Measurements from ENCODE around the gene P3H1. TPM values are rescaled to one million over a fixed set of nuclear protein-coding genes. Genes with fewer than 3 reads are reported as not detected.
A peak's percentile ranks its signal among the peaks of the same experiment; 100 is the strongest.

Gene P3H1
- total RNA-seq, 1 experiment from 2014 or later: 27.9 TPM

GRCh38 chr1:42733415-42734200 is 33.2 kb downstream of the P3H1 start:
- BruUV-seq (replicated peaks): no TSS peak

DNA sequence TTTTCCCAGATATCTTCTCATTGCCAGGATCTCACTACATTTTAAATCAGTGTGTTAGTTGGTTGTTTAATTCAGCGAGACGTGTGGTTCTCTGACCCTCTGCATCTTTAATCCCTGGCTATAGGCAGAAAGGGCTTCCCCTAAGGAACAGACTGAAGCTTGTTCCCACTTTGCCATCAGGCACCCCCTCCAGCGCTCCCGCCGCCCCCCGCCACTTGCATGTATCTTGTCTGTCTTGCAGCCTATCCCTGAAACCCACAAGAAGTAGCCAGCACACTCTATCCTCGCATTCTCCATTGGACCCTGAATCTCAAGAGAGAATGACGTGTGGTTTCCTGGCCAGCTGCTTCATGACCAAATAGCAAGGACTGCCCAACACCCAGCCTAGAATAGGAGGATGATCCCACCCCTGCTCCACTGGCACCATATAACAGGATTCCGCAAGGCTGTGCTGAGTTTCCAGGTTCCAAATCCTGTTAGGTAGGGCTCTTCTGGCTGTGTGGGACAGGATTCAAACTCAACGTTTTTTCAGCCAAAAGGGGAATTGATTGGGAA is 34.6 kb downstream of the P3H1 start:
- H3K27me3 Mint-ChIP-seq (ENCODE audit: unreplicated experiment): no peaks in the 10 kb centered on the region
- H3K4me3 Mint-ChIP-seq (ENCODE audit: low read depth, unreplicated experiment): no peak overlapping the region
- BruUV-seq (replicated peaks): no TSS peak
- no peak overlapping the region for H3K27ac Mint-ChIP-seq (ENCODE audit: unreplicated experiment)
- intact Hi-C loops (cut with micrococcal nuclease; ENCODE audit: unreplicated experiment): no loop called here
- CTCF ChIA-PET: no interaction called here
- no peaks in the 10 kb centered on the region for H3K36me3 Mint-ChIP-seq (ENCODE audit: insufficient read depth, unreplicated experiment)
- H3K4me1 Mint-ChIP-seq (ENCODE audit: low read depth, unreplicated experiment): no peaks in the 10 kb centered on the region
- no peak for DNase-seq
- TF ChIP-seq CTCF (IDR thresholded peaks at IDR 0.05; ENCODE audit: unreplicated experiment): no peak
- no peaks in the 10 kb centered on the region for H3K9me3 Mint-ChIP-seq (ENCODE audit: low read depth, unreplicated experiment)

More at GRCh38 chr1:42733415-42734200, 33.2 kb downstream of the P3H1 start:
- no peak overlapping the region for H3K4me3 Mint-ChIP-seq (ENCODE audit: low read depth, unreplicated experiment)
- no peak overlapping the region for H3K27ac Mint-ChIP-seq (ENCODE audit: unreplicated experiment)
- no peaks in the 10 kb centered on the region for H3K4me1 Mint-ChIP-seq (ENCODE audit: low read depth, unreplicated experiment)
- TF ChIP-seq CTCF (IDR thresholded peaks at IDR 0.05; ENCODE audit: unreplicated experiment): no peak
- H3K36me3 Mint-ChIP-seq (ENCODE audit: insufficient read depth, unreplicated experiment): no peaks in the 10 kb centered on the region
- intact Hi-C loops (cut with micrococcal nuclease; ENCODE audit: unreplicated experiment): no loop called here
- H3K27me3 Mint-ChIP-seq (ENCODE audit: unreplicated experiment): no peaks in the 10 kb centered on the region
- no peak for DNase-seq
- CTCF ChIA-PET: no interaction called here
- no peaks in the 10 kb centered on the region for H3K9me3 Mint-ChIP-seq (ENCODE audit: low read depth, unreplicated experiment)

GRCh38 chr1:42731585-42731984 is 35.2 kb downstream of the P3H1 start:
- CTCF ChIA-PET: interaction anchor here (0.7 kb wide), 1 partner anchor 17 kb away, joined by 3 read pairs; no protein-coding TSS in a partner anchor
- no peak for TF ChIP-seq CTCF (IDR thresholded peaks at IDR 0.05; ENCODE audit: unreplicated experiment)
- DNase-seq: no peak
- BruUV-seq (replicated peaks): no TSS peak
- no peaks in the 10 kb centered on the region for H3K9me3 Mint-ChIP-seq (ENCODE audit: low read depth, unreplicated experiment)
- H3K36me3 Mint-ChIP-seq (ENCODE audit: insufficient read depth, unreplicated experiment): no peaks in the 10 kb centered on the region
- no peaks in the 10 kb centered on the region for H3K27me3 Mint-ChIP-seq (ENCODE audit: unreplicated experiment)
- intact Hi-C loops (cut with micrococcal nuclease; ENCODE audit: unreplicated experiment): no loop called here
- no peaks in the 10 kb centered on the region for H3K4me1 Mint-ChIP-seq (ENCODE audit: low read depth, unreplicated experiment)
- no peak overlapping the region for H3K27ac Mint-ChIP-seq (ENCODE audit: unreplicated experiment)
- no peak overlapping the region for H3K4me3 Mint-ChIP-seq (ENCODE audit: low read depth, unreplicated experiment)

DNA sequence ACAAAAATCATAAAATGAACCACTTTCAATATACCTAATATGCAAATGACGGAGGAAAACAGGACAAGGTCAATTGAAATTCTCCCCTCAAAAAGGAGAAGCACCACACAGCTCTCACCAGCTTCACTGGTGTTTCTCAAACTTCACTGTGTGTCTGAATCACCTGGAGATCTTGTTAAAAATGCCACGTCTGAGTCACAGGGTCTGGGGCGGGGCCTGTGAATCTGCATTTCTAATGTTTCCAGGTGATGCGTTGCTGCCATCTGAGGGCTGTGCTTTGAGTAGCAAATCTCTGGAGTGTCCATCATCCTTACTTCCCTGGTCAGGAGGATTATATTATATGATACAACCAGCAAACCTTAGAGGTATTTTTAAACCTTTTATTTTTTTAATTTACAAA is 35.8 kb downstream of the P3H1 start:
- peak; percentile 51 for DNase-seq
- intact Hi-C loops (cut with micrococcal nuclease; ENCODE audit: unreplicated experiment): no loop called here

More for the DNA sequence above, 35.8 kb downstream of the P3H1 start:
- H3K4me3 Mint-ChIP-seq (ENCODE audit: low read depth, unreplicated experiment): no peak overlapping the region
- no peaks in the 10 kb centered on the region for H3K36me3 Mint-ChIP-seq (ENCODE audit: insufficient read depth, unreplicated experiment)
- no peaks in the 10 kb centered on the region for H3K4me1 Mint-ChIP-seq (ENCODE audit: low read depth, unreplicated experiment)
- H3K27me3 Mint-ChIP-seq (ENCODE audit: unreplicated experiment): no peaks in the 10 kb centered on the region
- no peak for TF ChIP-seq CTCF (IDR thresholded peaks at IDR 0.05; ENCODE audit: unreplicated experiment)
- BruUV-seq (replicated peaks): no TSS peak
- no peak overlapping the region for H3K27ac Mint-ChIP-seq (ENCODE audit: unreplicated experiment)
- H3K9me3 Mint-ChIP-seq (ENCODE audit: low read depth, unreplicated experiment): no peaks in the 10 kb centered on the region
- CTCF ChIA-PET: interaction anchor here (0.7 to 1.4 kb wide), 3 partner anchors 17 to 161 kb away, joined by 3 read pairs; partner anchors contain the start of gene PPIH

Measured in Calu3 (cell line).